ENCODE results near the gene IAPP.
"Not testable (repeated sequence)": the region's sequence is repeated elsewhere in the genome, so short reads cannot be mapped to it uniquely, and the experiment has no call there.

The IAPP gene

DNA sequence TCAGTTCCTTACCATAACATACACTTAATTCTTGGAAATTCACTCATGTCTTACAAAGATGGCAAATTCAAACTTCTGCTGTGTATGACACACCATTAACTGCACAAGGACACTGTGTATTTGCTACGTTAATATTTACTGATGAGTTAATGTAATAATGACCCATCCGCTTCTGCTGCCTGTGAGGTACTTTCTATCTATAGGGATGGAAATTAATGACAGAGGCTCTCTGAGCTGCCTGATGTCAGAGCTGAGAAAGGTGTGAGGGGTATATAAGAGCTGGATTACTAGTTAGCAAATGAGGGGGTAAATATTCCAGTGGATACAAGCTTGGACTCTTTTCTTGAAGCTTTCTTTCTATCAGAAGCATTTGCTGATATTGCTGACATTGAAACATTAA, at the start of gene IAPP:
IAPP (plus strand) TSS at position 301 of the 400 bp plus-strand sequence. CDS start 450 bp downstream, outside the sequence.
- in situ Hi-C loops (cut with MboI; ENCODE audit: low sequenced_read_pairs) = no loop called here

DNA sequence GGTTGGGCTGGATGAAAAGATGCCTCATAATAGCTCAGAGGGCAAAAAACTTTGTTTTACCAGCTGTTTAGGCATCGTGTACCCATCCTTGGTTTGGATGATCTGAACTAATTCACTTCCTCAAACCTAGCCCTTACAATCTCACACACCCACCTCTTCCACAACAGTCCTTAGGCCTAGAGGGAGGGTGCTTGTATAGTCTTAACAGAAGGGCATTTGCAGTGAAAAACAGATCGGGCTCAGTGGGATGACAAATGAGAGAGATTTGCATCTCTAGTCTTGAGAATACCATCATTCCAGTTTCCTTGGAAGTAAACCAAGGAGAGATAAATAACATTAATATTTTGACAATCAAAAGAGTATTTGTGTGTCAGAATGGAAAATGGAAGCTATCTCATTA, 49.0 kb upstream of the IAPP start:
- in situ Hi-C loops (cut with MboI; ENCODE audit: low sequenced_read_pairs) = no loop called here

DNA sequence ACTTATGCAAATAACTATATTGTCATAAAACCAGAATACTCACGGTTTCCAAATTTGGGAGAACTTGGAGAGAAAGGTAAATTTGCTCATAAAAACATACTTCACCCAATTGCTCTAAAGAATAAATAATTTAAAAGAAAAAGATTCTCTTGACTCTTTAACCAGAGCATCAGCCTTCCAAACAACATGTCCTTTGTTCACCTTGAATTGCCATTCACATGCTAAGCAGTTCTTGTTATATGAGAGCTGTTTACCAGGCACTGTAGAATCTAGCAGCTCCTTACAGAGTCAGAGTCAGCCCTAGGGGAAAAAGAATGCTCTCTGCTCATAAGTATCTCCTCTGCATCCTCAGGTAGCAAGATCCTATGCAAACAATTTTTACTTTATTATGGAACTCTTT, 48.2 kb upstream of the IAPP start:
- in situ Hi-C loops (cut with MboI; ENCODE audit: low sequenced_read_pairs) = no loop called here

DNA sequence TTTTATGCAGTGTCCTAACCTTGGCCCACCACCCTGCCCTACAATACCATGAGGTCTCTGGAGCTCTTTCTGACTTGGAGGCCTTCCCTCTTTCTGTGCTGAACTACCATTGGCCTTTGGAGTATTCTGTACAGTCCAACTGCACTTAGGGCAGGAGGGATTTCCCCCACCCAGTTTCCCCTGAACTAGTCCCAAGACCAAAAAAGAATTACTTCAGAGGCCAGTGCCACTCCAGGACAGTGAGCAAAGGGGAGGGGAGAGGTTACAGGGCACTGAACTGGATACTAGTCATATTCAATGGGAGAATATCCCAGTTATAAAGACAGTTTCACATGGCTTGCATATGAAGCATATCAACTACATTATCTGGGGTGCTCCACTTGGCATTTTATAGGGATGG, 44.1 kb upstream of the IAPP start:
- in situ Hi-C loops (cut with MboI; ENCODE audit: low sequenced_read_pairs) = no loop called here

GRCh38 chr12:21330682-21331253, 41.9 kb upstream of the IAPP start:
- in situ Hi-C loops (cut with MboI; ENCODE audit: low sequenced_read_pairs) = no loop called here

DNA sequence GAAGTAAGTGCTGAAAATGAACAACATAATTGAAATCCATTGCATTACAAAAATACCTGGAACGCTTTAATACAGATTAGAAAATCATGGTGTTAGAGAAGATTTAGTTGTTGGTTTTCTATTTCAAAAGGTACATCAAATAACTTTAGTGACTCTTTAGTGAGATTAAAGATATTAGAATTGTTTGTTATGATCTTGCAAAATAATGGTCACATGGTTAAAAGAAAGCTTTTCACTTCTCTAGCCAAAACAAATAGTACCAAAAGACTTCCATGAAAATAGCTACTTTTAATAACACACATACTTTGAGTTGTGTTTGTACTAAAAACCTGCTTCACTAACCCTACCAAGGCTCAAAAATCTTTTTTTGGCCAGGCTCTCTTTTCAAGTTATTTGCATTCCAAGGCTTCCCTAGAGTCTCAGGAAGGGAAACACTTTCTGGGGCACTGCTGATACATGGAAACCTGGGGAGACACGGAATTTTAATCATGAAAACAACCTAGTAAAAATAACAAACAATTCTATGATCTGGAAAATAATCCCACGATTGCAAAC, 37.9 kb upstream of the IAPP start, which contains the start of gene SLCO1A2:
SLCO1A2 (minus strand) TSS at position 147 of the 555 bp plus-strand sequence. CDS start 270 bp downstream, outside the sequence.
- in situ Hi-C loops (cut with MboI; ENCODE audit: low sequenced_read_pairs) = no loop called here

GRCh38 chr12:21336656-21337055, 36.0 kb upstream of the IAPP start:
- in situ Hi-C loops (cut with MboI; ENCODE audit: low sequenced_read_pairs) = no loop called here

GRCh38 chr12:21337453-21337852, 35.2 kb upstream of the IAPP start:
- in situ Hi-C loops (cut with MboI; ENCODE audit: low sequenced_read_pairs) = no loop called here

DNA sequence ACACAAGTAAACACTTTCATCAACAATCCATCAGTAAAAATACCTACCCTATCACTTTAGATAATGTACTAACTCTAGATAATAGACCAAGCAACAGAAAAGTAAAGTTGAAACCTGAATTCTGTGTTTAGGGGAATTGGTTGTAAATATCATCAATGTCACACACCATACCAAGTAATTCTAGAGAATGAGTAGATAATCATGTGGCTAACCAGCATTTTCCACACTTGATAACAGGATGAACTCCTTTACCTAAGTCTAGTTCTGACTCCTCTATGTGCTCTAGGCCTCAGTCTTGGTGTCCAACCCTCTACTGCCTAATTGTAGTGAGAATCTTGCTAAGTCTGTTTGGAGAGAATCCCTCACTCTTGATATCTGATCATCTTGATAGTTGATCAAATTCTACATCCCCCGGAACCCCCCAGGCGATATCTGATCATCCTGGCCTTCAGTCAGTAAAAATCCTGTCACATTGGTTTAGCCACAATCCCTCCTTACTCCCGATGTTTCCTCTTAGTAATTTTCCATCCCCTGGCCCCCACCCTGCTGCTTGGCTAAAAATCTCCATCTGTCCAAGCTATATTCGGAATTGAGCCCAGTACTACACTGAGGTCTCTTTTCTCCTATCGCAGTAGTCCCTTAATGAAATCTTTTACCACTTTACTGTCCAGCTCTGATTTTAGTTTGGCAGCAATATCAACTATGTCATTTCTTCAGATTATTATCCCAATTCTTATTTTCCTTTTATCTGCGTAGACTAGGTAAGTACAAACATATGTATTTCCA, 34.5 kb upstream of the IAPP start:
- in situ Hi-C loops (cut with MboI; ENCODE audit: low sequenced_read_pairs) = no loop called here

DNA sequence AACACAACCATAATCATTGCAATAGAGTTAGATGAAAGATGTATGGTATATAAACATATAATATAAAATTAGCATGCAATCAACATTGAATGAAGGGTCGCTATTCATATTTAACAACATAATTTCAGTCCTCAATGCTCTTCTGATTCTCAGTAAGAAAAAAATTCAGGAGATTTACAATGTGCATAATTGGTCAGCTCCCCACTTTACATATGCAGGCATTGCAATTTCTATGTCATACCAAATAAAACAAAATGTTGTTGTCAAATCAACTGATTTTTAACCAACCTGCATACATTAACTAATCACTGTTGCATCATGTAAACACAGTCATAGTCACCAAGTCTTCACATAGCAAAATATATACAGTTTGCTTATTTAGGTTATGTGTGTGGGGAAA, 32.8 kb upstream of the IAPP start:
- in situ Hi-C loops (cut with MboI; ENCODE audit: low sequenced_read_pairs) = no loop called here

DNA sequence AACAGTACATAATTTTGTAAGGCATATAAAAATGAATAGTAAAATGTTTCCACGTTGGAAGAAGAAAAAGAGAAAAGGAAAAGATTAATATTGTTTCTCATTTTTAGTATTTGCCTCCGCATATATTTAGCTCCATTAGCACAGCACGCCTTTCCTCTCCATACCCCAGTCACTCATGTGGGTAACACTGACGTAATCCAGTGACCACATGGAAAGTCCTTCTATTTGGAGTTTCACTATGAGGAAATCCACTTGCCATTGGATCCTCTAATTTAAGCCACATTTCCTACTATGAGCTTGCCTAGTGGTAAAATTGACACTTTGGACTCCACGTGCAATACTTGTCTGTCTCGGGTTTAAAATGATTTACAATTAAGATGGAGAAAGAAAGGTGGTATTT, 32.3 kb upstream of the IAPP start:
- in situ Hi-C loops (cut with MboI; ENCODE audit: low sequenced_read_pairs) = no loop called here

GRCh38 chr12:21341769-21342168, 30.9 kb upstream of the IAPP start:
- in situ Hi-C loops (cut with MboI; ENCODE audit: low sequenced_read_pairs) = no loop called here

GRCh38 chr12:21343636-21344035, 29.1 kb upstream of the IAPP start:
- in situ Hi-C loops (cut with MboI; ENCODE audit: low sequenced_read_pairs) = no loop called here

DNA sequence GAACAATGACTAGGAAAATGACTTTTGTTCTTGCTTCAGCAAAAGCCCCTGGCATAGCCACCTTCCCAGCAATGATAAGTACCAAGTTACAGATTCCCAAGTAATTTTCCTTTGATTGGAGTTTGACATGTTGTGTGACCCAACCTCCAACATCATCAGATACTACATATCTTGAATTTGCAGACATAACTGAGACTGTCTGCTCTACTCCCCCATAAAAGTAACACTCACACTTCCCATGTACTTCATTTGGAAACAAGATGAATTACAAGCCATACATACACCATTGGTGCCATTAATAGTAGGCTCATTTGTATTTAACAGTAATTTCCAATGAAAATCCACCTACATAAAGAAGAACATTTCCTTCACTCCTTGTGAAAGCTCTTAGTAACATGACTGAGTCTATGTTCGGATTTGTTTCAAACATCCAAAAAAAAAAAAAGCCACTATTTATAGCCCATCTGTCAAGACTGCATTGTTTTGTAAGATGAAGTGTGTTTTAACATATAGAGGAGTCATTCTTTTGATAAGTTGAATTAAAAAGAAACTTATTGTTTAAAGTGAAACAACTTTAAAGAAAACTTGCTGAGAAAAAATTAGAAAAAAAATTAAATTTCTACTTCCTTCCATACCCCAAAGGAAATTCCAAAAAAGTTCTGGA, 26.0 kb upstream of the IAPP start:
- in situ Hi-C loops (cut with MboI; ENCODE audit: low sequenced_read_pairs) = no loop called here

- in situ Hi-C loops (cut with MboI; ENCODE audit: low sequenced_read_pairs) = no loop called here
Observed at GRCh38 chr12:21350975-21351374, 21.7 kb upstream of the IAPP start.

DNA sequence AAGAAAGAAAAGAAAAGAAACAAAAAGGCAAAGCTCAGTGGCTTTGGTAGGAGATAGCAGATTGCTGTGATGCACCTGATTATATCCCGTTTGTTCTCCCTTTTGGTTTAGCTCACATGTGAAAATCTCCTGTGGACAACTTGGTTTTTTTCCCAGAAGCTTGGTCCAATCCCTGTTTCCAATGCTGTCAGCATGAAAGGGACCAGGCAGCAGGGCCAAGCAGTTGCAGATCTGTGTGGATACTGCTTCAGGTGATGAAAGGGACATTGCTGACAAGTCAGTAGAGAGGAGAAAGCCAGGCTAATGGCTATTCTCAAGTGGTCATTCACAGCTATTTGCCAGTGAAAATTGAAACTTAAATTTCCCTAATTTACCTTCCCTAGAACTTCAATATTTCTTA, 19.2 kb upstream of the IAPP start:
- in situ Hi-C loops (cut with MboI; ENCODE audit: low sequenced_read_pairs) = no loop called here

- in situ Hi-C loops (cut with MboI; ENCODE audit: low sequenced_read_pairs) = no loop called here
Observed at GRCh38 chr12:21353948-21354347, 18.8 kb upstream of the IAPP start.

GRCh38 chr12:21354641-21355040, 18.1 kb upstream of the IAPP start:
- in situ Hi-C loops (cut with MboI; ENCODE audit: low sequenced_read_pairs) = no loop called here

- in situ Hi-C loops (cut with MboI; ENCODE audit: low sequenced_read_pairs) = not testable (repeated sequence)
Observed at GRCh38 chr12:21360632-21361031, 12.1 kb upstream of the IAPP start.

DNA sequence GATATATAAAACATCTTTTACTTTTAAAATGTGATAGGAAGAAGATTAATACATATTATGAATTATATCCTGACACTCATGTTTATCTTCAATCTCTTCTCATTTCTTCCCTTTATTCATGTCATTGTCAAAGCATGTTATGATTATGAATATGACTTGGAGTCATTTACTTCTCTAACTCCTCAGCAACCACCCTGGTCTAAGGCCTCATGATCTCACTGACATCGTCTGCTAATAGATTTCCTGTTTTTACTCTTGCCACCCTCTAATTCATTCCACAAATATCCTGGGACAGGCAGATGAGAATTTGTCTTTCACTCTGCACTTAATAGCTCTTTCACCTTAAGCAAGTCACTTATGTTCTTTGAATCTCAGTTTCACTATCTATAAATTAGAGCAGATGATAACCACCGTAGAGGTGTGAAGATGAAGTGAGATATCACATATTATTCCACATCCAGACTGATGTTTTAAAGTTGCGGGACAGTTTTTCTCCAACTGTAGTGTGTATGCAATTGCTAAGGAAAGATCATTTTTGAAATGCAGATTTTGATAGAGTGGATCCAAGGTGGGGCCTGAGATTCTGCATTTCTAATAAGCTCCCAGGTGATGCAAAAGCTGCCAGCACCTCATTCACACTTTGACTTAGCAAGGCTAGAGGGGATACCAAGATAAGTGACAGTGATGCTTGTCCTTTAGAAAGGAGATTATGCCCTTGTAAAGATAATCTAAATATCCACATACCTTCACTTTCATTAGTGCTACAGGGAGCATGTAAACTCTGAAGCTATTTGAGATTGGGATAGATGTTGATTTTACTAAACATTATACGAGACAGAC, 3.3 kb upstream of the IAPP start:
- in situ Hi-C loops (cut with MboI; ENCODE audit: low sequenced_read_pairs) = no loop called here
